Thyroid gland (tissue), 4 donors: ENCODE data around the gene UBE2D2.
"Not testable (repeated sequence)": the region's sequence is repeated elsewhere in the genome, so short reads cannot be mapped to it uniquely, and the experiment has no call there.

ENCODE experiments used
- POLR2A ChIP-seq, 2 donors: fragments of 450-650 bp; IDR thresholded peaks; one replicate each; pipeline ENCODE4 v1.6.1; 2017; ENCODE audit warnings: antibody characterized with exemption in 2 of 2, mild to moderate bottlenecking in 2 of 2, moderate library complexity in 1 of 2
- TF ChIP-seq, protein P1 (sequence below), 6 experiments: fragments of 200-600 bp in 3 of 6; fragments of 450-650 bp in 3 of 6; sonication (generic) in 3 of 6; IDR thresholded peaks; one replicate each; pipeline ENCODE4 v1.5.1; 2016 to 2019; ENCODE audit warnings: antibody characterized with exemption in 6 of 6, mild to moderate bottlenecking in 2 of 6, inconsistent platforms in 1 of 6, moderate library complexity in 1 of 6

DNA sequence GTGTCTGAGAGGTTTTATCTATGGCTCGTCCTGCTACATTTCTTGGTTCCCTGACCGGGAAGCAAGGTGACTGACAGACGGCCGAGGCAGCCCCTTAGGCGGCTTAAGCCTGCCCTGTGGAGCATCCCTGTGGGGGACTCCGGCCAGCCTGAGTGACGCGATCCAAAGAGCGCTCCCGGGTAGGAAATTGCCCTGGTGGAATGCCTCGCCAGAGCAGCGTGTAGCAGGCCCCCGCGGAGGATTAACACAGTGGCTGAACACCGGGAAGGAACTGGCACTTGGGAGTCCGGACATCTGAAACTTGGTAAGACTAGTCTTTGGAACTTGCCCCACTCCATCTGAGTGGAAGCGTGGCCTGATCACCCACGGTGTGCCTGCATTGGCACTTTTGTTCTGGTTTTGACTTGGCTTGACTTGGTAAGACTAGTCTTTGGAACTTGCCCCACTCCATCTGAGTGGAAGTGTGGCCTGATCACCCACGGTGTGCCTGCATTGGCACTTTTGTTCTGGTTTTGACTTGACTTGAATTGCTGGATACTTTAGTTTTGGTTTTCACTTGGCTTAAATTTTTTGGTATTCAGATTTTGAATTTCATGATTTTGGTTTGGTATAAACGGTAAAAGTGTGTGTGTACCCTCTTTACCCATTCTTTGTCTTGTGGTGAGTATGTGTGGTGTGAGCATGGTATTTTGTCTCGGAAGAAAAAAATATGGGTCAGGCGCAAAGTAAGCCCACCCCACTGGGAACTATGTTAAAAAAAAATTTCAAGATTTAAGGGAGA, 34.6 kb upstream of the UBE2D2 start:
- TF ChIP-seq, protein P1, sequence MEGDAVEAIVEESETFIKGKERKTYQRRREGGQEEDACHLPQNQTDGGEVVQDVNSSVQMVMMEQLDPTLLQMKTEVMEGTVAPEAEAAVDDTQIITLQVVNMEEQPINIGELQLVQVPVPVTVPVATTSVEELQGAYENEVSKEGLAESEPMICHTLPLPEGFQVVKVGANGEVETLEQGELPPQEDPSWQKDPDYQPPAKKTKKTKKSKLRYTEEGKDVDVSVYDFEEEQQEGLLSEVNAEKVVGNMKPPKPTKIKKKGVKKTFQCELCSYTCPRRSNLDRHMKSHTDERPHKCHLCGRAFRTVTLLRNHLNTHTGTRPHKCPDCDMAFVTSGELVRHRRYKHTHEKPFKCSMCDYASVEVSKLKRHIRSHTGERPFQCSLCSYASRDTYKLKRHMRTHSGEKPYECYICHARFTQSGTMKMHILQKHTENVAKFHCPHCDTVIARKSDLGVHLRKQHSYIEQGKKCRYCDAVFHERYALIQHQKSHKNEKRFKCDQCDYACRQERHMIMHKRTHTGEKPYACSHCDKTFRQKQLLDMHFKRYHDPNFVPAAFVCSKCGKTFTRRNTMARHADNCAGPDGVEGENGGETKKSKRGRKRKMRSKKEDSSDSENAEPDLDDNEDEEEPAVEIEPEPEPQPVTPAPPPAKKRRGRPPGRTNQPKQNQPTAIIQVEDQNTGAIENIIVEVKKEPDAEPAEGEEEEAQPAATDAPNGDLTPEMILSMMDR (IDR thresholded peaks at IDR 0.05), result not testable (repeated sequence)
- TF ChIP-seq POLR2A (IDR thresholded peaks at IDR 0.05), result not testable (repeated sequence)
